Posterior vena cava (tissue), 2 donors: ENCODE results near the gene TTC22. TPM values are rescaled to one million over a fixed set of nuclear protein-coding genes. Genes with fewer than 3 reads are reported as not detected.

Experiments used
- total RNA-seq, 2 donors: library from RNA; stranded (reverse); fragmentation: NEBNext Ultra II Directional; extraction: Animal tissue kit (Norgen Biotek cat#: 25700); gene quantifications; one replicate each; pipeline ENCODE4 v1.2.1, GENCODE V29; 2021
- donor health status: DM: yes; HTN: yes; CAD: no.
- donor health status: DM: yes; HTN: yes; CAD: no.

TTC22 gene
- total RNA-seq, 2 donors from 2014 or later: 0.05 TPM; not detected in 1

Other genes with a start within 250 kb of the TTC22 start
- gene FAM151A, start 177.8 kb downstream of the TTC22 start, total RNA-seq: not detected
- 1 to 10 TPM; 2.5 to 4.8 TPM for gene MROH7, start 159.5 kb downstream of the TTC22 start, total RNA-seq
- gene TTC4, start 85.5 kb downstream of the TTC22 start, total RNA-seq: 10 to 100 TPM; 13.9 to 16.8 TPM
- gene PARS2, start 36.8 kb downstream of the TTC22 start, total RNA-seq: 1 to 10 TPM; 2.3 to 2.8 TPM
- gene DHCR24, start 85.9 kb upstream of the TTC22 start, total RNA-seq: 10 to 100 TPM in 1 of 2 donors, 1 to 10 TPM in 1; 8.0 to 27.1 TPM
- gene TMEM61, start 179.3 kb upstream of the TTC22 start, total RNA-seq: 10 to 100 TPM in 1 of 2 donors, 1 to 10 TPM in 1; 3.0 to 11.0 TPM
- not detected for gene BSND, start 197.6 kb upstream of the TTC22 start, total RNA-seq
- gene PCSK9, start 238.2 kb upstream of the TTC22 start, total RNA-seq: under 1 TPM in 1 of 2 donors, not detected in 1; 0.32 TPM